VCaP (cell line): ENCODE results near the gene SCMH1.
"Not testable (repeated sequence)": the region's sequence is repeated elsewhere in the genome, so short reads cannot be mapped to it uniquely, and the experiment has no call there.

Source experiments
- H3K27ac ChIP-seq: fragments of 450-650 bp; 2 replicates; pipeline ENCODE4 v1.5.1; 2017
- TF ChIP-seq, protein P1 (sequence below): fragments of 450-650 bp; conservative IDR thresholded peaks from 2 replicates; pipeline ENCODE4 v1.5.1; 2017; ENCODE audit warnings: mild to moderate bottlenecking, moderate library complexity

Gene SCMH1

GRCh38 chr1:41274752-41275545 is 32.8 kb upstream of the SCMH1 start:
- H3K27ac ChIP-seq, result no peak overlapping the region
- TF ChIP-seq, protein P1, sequence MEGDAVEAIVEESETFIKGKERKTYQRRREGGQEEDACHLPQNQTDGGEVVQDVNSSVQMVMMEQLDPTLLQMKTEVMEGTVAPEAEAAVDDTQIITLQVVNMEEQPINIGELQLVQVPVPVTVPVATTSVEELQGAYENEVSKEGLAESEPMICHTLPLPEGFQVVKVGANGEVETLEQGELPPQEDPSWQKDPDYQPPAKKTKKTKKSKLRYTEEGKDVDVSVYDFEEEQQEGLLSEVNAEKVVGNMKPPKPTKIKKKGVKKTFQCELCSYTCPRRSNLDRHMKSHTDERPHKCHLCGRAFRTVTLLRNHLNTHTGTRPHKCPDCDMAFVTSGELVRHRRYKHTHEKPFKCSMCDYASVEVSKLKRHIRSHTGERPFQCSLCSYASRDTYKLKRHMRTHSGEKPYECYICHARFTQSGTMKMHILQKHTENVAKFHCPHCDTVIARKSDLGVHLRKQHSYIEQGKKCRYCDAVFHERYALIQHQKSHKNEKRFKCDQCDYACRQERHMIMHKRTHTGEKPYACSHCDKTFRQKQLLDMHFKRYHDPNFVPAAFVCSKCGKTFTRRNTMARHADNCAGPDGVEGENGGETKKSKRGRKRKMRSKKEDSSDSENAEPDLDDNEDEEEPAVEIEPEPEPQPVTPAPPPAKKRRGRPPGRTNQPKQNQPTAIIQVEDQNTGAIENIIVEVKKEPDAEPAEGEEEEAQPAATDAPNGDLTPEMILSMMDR, result no peak

DNA sequence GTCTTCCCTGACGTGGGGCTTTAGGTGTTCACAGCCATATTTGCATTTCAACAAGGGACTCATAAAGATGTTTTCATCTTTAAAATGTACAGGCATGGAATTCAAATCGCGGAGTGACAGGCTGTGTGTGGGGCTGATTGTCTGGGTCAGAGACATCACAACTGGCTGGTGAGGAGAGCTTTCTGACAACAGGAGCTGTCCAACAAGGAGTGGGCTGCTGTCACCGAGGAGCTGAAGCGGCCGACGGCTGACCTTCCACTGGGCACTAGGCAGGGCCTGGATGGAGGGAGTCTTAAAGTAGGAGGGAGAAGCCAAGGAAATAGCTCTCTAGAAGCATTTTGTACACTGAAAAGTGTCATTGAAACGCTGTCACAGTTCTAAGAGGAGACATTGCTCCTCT is 30.5 kb upstream of the SCMH1 start:
- no peak overlapping the region for H3K27ac ChIP-seq
- TF ChIP-seq, protein P1, result no peak

DNA sequence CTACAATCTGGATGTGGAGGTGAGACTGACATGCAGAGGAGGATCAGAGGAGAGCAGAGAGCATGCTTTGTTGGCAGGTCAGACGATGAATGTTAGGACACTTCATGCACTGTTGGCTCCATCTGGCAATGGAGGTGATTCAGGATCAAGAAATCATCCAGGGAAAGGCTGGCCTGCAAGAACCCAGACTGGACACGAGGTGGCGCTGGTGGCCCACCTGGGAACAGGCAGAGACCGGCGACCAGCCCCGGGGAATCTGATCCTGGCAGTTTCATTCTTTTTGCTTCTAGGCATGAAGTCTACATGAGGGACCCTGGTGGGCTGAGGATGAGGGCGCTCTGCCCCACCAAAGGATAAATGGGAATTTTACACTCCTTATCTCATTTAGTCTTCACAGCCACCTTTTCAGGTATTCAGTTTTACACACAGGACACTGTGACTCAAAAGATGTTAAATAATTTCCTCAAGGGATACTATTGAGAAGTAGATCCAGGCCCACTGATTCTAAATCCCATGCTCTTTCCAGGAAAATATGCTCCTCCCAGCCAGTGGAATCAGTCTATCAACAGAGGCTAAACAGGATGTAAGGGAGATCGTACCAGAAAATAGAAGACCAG is 26.2 kb upstream of the SCMH1 start:
- no peak overlapping the region for H3K27ac ChIP-seq
- TF ChIP-seq, protein P1, result peak; percentile 98

- no peak overlapping the region for H3K27ac ChIP-seq
- TF ChIP-seq, protein P1, result no peak
These were observed 20.0 kb upstream of the SCMH1 start for GRCh38 chr1:41261926-41262618.

- H3K27ac ChIP-seq, result no peak overlapping the region
These were observed 18.7 kb upstream of the SCMH1 start for GRCh38 chr1:41260768-41261167.

GRCh38 chr1:41259221-41259620 is 17.1 kb upstream of the SCMH1 start:
- TF ChIP-seq, protein P1, result no peak

More at GRCh38 chr1:41260768-41261167, 18.7 kb upstream of the SCMH1 start:
- TF ChIP-seq, protein P1, result no peak

GRCh38 chr1:41255978-41256377 is 13.9 kb upstream of the SCMH1 start:
- no peak overlapping the region for H3K27ac ChIP-seq
- TF ChIP-seq, protein P1, result no peak

More at GRCh38 chr1:41259221-41259620, 17.1 kb upstream of the SCMH1 start:
- H3K27ac ChIP-seq, result no peak overlapping the region

DNA sequence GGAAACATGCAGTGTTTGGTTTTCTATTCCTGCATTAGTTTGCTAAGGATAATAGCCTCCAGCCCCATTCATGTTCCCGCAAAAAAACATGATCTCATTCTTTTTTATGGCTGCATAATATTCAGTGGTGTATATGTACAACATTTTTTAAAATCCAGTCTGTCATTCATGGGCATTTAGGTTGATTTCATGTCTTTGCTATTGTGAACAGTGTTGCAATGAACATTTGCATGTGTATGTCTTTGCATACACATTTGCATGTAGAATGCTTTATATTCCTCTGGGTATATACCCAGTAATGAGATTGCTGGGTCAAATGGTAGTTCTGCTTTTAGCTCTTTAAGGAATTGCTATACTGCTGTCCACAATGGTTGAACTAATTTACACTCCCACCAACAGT is 9.0 kb upstream of the SCMH1 start:
- H3K27ac ChIP-seq, result not testable (repeated sequence)
